ENCODE results near the gene OCRL.

DNA sequence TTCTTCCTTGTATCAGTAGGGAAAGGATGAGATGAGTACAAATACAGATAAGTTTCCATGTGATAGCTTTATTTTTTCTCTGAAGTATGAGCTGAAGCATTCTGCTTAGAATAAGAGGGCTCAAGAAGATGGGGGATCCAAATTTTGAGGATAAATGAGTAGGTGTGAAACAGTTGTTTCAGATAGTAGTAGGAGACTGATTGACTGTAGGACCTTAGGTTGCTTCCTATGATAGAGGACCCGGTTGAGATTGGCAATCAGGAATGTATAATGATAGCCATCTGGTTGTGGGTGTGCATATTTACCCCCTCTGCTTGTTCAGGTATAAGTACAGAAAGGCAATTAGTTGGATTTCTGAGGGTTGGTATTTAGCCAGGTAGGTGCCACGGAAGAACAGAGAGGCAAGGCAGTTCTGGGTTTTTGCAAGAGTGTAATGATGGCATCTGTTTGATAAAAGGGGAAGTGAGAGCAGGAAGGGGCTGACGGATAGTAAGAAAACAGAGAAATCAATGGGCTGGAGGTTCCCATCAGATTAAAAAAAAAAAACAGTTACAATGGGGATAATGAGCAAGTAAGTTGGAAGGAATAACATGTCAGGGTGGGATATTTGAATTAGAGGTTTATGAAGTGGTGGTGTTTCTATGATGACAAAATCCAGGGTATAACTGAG is 13.7 kb downstream of the OCRL start:
- TF ChIP-seq, protein P1, sequence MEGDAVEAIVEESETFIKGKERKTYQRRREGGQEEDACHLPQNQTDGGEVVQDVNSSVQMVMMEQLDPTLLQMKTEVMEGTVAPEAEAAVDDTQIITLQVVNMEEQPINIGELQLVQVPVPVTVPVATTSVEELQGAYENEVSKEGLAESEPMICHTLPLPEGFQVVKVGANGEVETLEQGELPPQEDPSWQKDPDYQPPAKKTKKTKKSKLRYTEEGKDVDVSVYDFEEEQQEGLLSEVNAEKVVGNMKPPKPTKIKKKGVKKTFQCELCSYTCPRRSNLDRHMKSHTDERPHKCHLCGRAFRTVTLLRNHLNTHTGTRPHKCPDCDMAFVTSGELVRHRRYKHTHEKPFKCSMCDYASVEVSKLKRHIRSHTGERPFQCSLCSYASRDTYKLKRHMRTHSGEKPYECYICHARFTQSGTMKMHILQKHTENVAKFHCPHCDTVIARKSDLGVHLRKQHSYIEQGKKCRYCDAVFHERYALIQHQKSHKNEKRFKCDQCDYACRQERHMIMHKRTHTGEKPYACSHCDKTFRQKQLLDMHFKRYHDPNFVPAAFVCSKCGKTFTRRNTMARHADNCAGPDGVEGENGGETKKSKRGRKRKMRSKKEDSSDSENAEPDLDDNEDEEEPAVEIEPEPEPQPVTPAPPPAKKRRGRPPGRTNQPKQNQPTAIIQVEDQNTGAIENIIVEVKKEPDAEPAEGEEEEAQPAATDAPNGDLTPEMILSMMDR (conservative IDR thresholded peaks at IDR 0.05 in 1 of 2, IDR thresholded peaks at IDR 0.05 in 1 of 2; ENCODE audit: low read depth in 1 of 2, low read length in 2 of 2): no peak
- TF ChIP-seq EZH2 (IDR thresholded peaks at IDR 0.05; ENCODE audit: low read length, missing control alignments): no peak
